ENCODE data around the gene SRGAP3.

SRGAP3 gene

DNA sequence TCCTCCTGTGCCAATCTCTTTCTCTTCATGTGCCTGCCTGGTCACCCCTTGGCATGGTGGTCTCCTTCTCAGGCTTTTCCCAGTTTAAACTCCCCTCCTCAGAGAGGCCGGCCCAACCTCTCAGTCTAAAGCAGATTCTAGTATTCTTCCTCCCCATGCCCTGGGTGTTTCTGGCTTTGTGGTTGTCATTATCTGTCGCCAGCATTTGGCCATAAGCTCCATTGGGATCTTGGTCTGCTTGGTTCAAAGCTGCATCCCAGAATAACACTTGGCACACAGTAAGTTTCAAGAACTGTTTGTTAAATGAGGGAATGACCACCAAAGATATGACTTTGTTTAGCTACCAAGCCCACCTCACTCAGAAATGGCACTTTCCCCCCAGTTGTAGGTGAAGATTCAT, 275.0 kb downstream of the SRGAP3 start:
- TF ChIP-seq, protein P1, sequence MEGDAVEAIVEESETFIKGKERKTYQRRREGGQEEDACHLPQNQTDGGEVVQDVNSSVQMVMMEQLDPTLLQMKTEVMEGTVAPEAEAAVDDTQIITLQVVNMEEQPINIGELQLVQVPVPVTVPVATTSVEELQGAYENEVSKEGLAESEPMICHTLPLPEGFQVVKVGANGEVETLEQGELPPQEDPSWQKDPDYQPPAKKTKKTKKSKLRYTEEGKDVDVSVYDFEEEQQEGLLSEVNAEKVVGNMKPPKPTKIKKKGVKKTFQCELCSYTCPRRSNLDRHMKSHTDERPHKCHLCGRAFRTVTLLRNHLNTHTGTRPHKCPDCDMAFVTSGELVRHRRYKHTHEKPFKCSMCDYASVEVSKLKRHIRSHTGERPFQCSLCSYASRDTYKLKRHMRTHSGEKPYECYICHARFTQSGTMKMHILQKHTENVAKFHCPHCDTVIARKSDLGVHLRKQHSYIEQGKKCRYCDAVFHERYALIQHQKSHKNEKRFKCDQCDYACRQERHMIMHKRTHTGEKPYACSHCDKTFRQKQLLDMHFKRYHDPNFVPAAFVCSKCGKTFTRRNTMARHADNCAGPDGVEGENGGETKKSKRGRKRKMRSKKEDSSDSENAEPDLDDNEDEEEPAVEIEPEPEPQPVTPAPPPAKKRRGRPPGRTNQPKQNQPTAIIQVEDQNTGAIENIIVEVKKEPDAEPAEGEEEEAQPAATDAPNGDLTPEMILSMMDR (conservative IDR thresholded peaks at IDR 0.05) = no peak
- TF ChIP-seq ZFX (IDR thresholded peaks at IDR 0.05) = no peak

GRCh38 chr3:8972639-8973038, 276.8 kb downstream of the SRGAP3 start:
- TF ChIP-seq ZFX (IDR thresholded peaks at IDR 0.05) = no peak
- TF ChIP-seq, protein P1 (conservative IDR thresholded peaks at IDR 0.05) = no peak
- H3K27ac ChIP-seq = no peak overlapping the region

More for the DNA sequence above, 275.0 kb downstream of the SRGAP3 start:
- no peak overlapping the region for H3K27ac ChIP-seq

GRCh38 chr3:8970971-8971589, 278.4 kb downstream of the SRGAP3 start:
- TF ChIP-seq, protein P1 (conservative IDR thresholded peaks at IDR 0.05) = peak; percentile 95
- TF ChIP-seq ZFX (IDR thresholded peaks at IDR 0.05) = no peak
- no peak overlapping the region for H3K27ac ChIP-seq

GRCh38 chr3:8969241-8969640, 280.2 kb downstream of the SRGAP3 start:
- TF ChIP-seq, protein P1 (conservative IDR thresholded peaks at IDR 0.05) = no peak
- no peak for TF ChIP-seq ZFX (IDR thresholded peaks at IDR 0.05)
- no peak overlapping the region for H3K27ac ChIP-seq

GRCh38 chr3:8968375-8968882, 281.0 kb downstream of the SRGAP3 start:
- TF ChIP-seq, protein P1 (conservative IDR thresholded peaks at IDR 0.05) = no peak
- TF ChIP-seq ZFX (IDR thresholded peaks at IDR 0.05) = no peak
- no peak overlapping the region for H3K27ac ChIP-seq

DNA sequence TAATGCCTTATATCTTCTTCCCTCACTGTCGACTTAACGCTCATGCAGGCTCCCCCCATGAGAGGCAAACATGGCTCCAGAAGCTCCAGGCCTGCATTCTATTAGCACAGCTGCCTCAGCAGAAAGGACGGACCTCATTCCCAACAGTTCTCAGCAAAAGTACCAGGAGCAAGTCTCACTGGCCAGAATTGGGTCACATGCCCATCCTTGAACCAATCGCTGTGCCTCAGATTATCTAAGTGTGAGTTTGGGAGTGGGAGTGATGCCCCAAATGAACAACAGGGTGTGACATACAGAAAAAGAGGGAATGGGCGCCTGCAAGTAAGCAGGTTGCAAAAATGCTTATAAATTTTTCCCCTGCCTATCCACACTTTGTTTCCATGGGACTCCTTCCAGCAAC, 281.9 kb downstream of the SRGAP3 start:
- H3K27ac ChIP-seq = no peak overlapping the region
- TF ChIP-seq, protein P1 (conservative IDR thresholded peaks at IDR 0.05) = no peak
- no peak for TF ChIP-seq ZFX (IDR thresholded peaks at IDR 0.05)

DNA sequence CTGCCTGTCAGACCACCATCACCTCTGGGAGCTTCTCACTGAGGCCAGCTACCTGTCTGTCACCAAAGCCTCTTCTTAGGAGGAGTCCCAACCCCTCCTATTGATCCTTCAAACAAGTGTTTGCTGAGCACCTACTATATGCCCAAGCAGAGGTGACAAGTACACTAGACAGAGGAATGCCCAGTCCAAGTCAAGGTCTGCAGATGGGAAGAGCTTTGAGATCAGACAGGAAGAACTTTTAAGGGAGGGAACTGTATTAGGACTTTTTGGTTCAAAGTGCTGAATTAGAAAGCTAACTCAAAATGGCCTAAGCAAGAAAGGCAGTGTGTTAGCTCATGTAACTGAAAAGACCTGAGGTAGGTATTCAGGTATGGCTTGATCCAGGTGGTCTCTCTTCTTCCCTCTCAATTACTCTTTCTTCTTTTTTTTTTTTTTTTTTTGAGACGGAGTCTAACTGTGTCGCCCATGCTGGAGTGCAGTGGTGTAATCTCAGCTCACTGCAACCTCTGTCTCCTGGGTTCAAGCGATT, 282.6 kb downstream of the SRGAP3 start:
- H3K27ac ChIP-seq = no peak overlapping the region
- TF ChIP-seq, protein P1 (conservative IDR thresholded peaks at IDR 0.05) = no peak
- no peak for TF ChIP-seq ZFX (IDR thresholded peaks at IDR 0.05)

All from C4-2B (cell line).